Vagina (tissue), 2 donors: ENCODE results near the gene GTPBP4.

Experiments
- POLR2A ChIP-seq, 2 donors: fragments of 450-650 bp; IDR thresholded peaks; one replicate each; pipeline ENCODE4 v1.6.1; 2017; ENCODE audit warnings: antibody characterized with exemption in 2 of 2, mild to moderate bottlenecking in 2 of 2, moderate library complexity in 2 of 2
- TF ChIP-seq, protein P1 (sequence below), 3 experiments: fragments of 450-650 bp in 2 of 3; fragments of 200-600 bp in 1 of 3; sonication (generic) in 1 of 3; IDR thresholded peaks; one replicate each; pipeline ENCODE4 v1.5.1; 2017 to 2019; ENCODE audit warnings: antibody characterized with exemption in 3 of 3, mild to moderate bottlenecking in 2 of 3, moderate library complexity in 2 of 3

DNA sequence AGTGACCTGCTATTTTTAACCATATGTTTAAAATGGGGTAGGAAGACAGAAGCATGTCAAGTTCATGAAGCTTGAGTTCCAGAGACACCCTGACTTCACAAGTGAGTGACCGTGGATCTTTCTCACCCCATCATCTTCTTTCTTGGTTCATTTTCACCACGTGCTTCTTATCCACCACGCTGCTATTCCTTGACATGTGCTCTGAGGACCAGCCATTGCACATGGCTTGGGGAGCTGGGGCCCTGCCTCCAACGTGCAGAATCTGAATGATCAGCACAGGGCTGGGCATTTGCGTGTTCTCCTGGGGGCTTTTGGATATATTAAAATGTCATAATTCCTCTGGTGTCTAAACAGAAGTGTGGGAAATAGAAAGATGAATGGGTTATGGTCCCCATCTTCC, 25.0 kb upstream of the GTPBP4 start:
- TF ChIP-seq, protein P1, sequence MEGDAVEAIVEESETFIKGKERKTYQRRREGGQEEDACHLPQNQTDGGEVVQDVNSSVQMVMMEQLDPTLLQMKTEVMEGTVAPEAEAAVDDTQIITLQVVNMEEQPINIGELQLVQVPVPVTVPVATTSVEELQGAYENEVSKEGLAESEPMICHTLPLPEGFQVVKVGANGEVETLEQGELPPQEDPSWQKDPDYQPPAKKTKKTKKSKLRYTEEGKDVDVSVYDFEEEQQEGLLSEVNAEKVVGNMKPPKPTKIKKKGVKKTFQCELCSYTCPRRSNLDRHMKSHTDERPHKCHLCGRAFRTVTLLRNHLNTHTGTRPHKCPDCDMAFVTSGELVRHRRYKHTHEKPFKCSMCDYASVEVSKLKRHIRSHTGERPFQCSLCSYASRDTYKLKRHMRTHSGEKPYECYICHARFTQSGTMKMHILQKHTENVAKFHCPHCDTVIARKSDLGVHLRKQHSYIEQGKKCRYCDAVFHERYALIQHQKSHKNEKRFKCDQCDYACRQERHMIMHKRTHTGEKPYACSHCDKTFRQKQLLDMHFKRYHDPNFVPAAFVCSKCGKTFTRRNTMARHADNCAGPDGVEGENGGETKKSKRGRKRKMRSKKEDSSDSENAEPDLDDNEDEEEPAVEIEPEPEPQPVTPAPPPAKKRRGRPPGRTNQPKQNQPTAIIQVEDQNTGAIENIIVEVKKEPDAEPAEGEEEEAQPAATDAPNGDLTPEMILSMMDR (IDR thresholded peaks at IDR 0.05) = no peak
- no peak for TF ChIP-seq POLR2A (IDR thresholded peaks at IDR 0.05)
